GM18873 (cell line): ENCODE data around the gene CSN3.

Experiments
- ATAC-seq: cut with Tn5 transposase; IDR thresholded peaks from one replicate; pipeline ENCODE4 v1.9.1; 2021; ENCODE audit warnings: mild to moderate bottlenecking, moderate library complexity, moderate number of reproducible peaks; ENCODE audit not compliant: unreplicated experiment, low FRiP score

CSN3 gene

DNA sequence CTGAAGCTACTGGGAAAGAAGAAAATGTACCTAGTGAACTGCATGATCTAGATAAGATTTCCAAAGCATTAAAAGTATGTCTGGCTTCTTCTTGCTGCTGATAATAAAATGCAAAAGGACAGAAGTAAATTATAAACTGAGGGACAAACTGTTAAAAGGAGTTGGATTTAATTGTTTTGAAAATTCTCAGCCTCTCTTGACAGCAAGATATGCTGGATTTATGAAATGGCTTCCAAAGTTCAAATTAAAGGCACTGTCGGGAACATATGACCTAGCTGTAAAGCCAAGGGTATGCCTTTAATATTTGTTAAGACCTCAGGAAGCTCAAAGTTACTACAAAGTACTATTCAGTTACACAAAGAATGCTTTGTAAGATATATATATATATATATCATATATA is 46.3 kb downstream of the CSN3 start:
- ATAC-seq = no peak

DNA sequence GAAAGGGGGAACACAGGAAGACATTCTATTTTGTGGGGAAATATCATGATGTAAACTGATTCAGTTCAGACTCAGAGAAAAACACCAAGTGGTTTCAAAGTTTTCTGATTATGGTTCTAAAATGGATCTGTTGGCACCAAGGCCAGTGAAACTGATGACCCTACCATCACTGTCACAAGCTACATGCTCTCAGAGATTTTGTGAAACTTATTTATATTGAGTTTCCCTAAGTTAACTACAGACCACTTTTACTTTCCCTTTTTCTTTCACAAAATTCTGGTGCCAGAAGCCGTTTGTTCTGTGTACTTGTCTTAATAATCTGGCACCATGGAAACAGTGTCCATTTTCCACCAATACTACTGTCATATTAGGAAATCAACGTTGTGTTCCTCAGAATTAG is 48.9 kb downstream of the CSN3 start:
- no peak for ATAC-seq

DNA sequence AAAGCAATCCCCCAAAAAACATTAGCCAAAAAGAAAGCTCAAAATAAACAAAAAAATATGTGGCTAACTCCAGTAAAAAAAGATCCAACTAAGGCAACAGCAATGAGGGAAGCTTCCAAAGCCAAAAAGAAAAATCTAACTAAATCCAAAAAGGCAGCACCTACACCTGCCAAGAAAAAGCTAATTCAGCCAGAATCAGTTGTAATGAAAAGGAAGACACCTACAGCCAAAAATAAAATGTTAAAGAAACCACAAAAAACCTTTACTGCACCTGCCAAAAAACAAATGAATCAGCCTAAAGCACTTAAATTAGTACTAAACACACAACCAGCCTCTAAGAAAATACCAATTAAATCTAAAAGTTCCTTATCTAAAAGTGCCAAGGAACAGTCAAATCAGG is 55.2 kb downstream of the CSN3 start:
- no peak for ATAC-seq

DNA sequence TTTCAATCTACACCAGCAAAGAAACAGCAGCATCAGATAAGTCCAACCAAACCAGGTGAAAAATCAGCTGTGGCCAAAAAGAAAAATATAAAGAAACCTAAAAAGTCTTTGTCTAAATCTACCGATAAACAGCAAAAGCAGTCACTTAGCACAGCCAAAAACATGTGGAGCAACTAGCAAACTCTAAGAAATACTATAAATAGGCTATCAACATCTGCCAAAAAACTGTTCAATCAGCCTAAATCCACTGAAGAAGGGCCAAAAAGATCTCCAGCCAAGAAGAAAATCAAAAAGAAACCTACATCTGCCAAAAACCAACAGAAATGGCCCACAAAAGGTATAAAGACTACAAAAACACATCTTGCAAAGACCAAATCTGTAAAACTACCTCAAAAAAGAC is 55.7 kb downstream of the CSN3 start:
- ATAC-seq = no peak

DNA sequence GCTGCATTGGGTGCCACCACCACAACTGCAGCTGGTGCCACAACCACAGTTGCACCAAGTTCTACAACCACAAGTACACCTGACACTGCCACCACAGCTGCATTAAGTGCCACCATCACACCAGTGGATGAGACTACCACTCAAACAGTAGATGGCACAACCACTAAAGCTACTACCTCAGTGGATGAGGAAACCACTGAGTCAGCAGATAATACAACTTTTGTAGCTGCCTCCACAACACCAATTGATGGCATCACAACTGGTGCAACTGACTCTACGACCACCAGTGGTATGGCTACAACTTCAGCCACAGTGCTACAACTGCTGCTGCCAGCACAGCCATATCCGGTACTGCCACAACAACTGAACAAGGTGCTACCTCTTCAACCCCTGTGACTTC is 57.2 kb downstream of the CSN3 start:
- ATAC-seq = no peak

DNA sequence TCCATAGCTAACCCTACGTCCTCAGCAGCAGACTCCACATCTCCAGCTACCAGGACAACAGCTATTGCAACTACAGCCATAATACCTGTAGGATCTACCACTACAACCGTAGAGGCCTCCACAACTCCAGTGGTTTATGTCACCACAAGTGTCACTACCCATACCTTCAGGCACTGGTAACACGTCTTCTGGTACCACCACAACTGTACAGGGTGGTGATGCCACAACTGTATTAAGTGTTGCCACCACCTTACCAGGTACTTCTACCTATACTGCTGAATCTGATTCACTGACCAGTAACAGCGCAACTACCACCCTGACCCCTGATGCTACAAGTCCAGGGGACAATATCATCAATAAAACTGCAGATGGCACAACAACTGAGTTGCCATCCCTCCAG is 57.8 kb downstream of the CSN3 start:
- ATAC-seq = no peak
